HuH-7 (cell line): ENCODE data around the gene KCNMA1.

Source experiments
- DNase-seq: peaks from one replicate; pipeline ENCODE4 v3.0.0; 2011; ENCODE audit warnings: low spot score

KCNMA1 gene

DNA sequence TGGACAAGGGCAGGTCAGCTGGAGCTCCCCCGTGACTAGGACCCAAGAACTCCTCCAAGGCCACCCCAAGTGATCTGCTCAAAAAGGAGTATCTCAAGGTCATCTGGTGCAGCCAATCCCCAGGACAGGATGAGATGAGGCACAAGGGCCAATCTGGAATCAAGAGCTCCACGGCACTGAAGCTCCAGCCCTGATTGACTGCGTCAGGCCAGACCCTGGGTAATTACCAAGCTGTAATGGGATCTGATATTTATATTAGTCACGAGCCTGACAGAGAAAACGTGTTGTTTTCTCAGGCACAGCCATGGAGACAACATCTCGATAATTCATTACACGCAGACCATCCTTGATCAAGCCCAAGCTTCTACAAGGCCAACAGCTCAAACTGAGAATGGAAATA, 4.2 kb downstream of the KCNMA1 start:
- no peak for DNase-seq

DNA sequence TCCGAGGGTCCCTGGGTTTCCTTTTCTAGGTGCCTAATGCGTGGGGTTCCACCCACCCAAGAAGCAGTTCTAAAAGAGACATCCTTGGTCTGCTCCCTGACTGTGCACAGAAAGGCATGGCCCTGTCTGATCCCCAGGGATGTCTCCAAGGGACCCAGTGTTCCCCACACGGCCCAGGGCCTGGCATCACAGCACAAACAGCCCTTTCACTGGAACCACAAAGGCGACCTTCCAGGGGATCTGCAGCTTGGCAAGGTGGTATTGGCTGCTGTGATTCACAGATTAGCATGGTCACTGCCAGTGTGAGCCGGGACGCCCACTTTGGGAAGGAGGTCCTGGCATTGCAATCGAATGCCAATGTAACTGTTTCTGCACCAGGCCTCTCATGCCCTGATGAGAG, 6.4 kb downstream of the KCNMA1 start:
- no peak for DNase-seq

DNA sequence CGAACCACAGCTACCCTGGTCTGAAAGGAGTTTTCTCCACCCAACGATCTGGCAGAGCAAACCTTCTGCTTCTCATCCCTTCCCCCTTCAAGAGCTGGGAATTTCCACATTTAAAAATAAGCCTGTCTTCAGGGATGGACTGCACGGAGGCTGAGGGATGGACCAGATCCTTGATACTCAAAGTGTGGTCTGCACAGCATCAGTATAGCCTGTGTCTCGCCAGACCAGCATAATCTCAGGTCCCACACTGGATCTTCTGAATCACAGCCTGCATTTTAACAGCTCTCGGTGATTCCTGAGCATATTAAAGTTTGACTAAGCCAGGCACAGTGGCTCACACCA, 7.1 kb downstream of the KCNMA1 start:
- DNase-seq, result no peak

DNA sequence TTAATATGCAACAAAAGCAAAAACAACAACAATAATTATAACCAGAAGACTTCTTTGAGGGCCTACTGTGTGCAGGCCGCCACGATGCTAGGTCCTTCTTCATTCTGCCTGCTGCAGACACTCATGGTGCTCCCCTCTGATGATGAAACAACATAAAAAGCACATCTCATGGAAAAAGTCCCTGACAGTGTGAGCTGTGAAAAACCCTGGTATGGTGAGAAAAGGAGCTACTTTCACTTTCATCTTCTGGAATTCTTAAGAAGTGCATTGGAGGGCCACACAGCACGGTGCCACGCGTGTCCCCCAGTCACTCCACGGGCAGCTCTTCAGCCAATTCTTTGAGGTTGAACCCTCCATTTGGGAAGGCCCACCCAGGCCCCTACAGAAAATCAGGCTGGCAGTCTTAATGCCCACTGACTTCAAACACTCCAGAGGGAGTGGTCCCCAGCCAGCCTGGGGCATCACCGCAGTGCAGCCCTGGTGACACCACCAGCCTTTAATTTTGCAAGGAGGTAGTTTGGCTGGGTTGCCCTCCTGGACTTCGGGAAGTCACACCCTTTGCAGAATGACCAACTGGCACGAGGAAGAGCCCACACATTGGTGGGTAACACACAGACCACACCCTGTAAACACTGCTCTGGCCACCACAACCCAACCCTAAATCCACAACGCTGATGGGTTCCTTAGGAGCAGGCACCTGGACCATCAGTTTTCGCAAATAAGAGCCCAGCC, 7.7 kb downstream of the KCNMA1 start:
- no peak for DNase-seq

DNA sequence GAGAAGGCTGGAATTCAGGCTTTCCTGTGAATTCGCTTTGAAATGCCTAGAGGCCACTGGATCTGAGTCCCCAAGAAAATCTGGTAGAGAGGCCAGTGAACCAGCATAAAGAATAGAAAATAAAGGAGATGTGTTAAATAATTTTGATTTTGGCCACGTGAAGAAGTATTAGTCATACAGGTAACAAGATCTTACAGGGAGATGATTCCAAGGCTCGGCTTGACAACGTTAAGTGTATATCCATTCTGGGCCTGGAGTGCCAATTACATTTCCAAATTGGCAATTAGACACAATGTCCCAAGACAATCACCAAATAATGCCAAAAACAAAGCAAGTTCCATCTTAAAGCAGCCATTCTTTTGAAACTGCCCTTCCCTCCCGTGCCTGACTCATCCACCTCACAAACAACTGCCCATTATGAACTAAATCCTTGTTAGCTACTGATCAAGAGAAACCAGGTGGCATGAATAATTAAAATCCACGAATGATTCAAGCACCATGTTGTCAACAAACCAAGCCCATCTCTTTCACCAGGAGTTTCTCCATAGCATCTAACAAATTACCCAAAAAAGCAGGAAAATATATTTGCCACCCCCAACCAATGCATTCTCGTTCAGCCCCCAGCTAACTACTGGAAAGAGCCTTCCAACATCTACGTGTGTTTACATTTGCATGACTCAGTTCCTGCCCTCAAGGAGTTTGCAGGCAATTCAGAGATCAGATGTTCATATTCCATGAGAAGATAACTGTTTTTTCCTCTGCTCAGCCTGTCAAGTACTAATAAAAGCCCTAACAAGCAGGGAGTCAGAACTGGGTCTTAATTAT, 8.5 kb downstream of the KCNMA1 start:
- no peak for DNase-seq

DNA sequence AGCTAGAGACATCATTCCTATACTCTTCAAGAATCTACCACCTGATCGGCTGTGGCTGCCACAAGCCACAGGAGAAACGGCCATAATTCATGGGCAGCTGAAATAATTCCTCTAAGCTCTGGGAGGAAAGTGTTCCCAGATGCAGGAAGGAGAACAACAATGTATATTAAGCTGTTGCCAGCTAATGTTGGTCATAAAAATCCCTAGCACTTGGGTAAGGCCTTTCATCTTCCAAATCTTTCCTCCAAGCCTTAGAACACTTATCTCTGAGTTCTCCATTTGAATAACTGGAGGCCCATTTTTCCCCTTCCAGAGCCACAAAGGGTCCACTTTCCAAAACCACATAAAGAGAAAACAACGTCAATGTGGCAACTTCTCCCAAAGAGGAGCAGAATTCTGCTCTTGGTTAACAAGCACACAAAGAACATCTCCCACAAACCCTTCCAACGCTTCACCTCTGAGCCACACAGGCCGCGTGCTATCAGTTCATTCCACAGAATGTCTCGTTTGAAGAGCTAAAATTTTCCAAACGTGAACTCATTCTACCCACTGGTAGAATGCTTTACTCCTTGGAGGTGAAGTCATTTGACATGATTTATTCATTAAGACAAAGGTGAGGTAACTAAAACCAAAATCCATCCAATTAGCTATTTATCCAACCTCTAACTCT, 11.2 kb downstream of the KCNMA1 start:
- DNase-seq, result no peak

DNA sequence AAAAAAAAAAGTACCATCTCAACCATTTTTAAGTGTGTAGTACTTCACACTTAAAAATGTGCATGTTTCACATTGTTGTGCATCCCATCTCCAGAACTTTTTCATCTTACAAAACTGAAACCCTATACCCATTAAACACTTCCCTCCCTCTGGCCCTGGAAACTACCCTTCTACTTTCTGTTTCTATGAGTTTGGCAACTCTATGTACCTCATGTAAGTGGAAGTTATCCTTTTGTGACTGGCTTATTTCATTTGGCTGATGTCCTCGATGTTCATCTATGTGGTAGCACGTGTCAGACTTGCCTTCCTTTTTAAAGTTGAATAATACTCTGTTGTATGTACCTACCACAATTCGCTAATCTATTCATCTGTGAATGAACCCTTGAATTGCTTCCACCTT, 12.2 kb downstream of the KCNMA1 start:
- no peak for DNase-seq

DNA sequence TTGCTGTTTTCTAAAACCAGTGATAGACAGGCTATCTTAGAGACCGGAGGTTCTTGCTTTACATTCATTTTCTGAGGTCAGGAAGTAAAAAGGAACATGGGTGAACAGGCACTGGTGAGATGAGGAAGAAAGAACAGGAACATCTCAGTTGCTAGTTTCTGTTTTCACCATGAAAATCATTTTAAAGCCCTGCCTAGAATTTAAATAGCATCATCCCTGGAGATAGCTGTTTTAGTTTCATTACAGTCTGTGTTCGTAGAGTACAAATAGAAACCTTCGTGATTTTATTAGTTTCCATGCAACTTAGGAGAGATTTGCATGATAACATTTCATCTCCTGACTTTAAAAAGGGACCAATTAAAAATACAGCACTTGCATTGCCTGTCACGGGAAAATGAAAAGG, 14.7 kb downstream of the KCNMA1 start:
- no peak for DNase-seq

DNA sequence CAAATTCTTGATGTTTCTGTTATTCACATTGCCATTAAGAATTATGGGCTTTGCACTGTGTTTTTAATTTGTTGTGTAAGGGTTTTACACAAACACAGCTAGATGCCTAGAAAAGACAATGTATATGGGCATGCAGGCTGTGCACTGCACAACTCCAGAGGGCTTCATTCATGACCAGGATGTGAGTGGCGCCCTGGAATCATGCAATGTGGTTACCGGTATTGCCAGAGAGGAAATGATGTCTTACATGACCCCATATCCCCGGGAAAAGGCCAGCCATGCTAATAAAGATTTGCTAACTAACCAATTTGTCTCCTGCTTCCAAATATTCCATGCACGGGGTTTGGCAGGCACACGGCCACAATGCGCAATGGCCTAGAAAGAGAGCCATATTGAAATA, 16.9 kb downstream of the KCNMA1 start:
- no peak for DNase-seq

DNA sequence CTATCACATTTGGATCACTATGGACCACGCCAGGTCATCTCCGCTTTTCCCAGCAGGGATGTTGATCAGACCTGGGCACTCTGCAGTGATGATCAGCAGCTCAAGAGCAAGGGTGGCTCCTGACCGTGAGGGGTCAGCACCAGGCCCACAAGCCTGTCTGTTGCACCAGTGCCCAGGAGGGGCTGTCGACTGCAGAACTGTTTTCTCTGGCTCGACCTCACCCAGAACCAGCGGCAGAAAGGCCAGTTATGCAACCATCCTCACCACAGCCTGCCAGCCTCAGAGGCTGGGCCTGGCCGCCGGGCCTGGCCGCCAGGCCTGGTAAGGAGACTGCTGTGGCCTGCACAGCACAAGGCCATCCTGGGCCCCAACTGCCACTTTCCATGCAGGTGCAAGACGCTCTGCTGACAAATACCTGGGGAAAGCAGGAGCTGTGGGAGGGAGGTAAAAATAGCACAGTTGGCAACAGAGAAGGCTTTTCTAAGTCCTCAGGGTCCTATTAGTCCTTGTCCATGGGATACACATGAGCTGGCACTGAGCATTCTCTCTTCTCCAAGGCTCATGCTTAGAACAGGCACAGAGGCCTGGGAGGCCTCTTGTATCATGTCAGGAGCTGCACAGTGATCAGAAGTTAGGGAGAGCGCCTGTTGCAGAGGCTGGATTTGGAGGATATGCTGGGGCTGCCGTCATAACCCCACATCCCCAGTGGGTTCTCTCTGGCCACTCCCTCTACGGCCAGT, 17.5 kb downstream of the KCNMA1 start:
- DNase-seq, result no peak

DNA sequence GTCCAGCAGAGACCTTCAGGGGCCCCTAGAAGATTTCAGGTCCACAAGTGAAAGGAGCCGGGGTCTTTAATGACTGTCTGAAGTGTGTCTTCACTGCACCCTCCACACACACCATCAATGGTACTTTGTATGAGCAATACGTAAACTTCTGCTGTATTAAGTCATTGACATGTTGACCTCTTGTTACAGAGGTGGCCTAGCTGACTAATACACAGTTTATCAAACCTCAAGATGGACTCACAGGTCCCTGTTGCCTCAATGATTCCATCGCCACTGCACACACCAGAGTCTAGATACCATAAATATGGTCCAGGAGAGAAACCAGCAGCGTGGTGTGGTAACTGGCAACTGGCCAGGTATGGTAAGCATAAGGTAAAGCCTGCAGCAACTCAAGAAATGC, 19.5 kb downstream of the KCNMA1 start:
- no peak for DNase-seq

DNA sequence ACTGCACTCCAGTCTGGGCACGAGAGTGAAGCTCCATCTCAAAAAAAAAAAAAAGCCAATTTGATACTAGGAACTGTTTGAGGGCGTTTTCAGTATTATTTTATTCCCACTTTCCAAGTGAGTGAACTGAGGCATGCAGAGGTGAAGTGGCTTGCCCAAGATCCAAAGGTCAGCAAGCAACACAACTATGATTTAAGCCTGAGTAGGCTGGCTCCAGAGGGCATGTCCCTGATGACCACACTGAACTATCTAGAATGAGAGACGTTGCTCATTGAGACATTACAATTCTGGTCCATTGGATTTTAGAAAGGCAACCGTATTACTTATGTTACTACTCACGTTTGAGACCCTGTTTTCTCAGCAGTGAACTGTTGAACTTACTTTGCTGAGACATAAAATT, 20.8 kb downstream of the KCNMA1 start:
- DNase-seq, result no peak

DNA sequence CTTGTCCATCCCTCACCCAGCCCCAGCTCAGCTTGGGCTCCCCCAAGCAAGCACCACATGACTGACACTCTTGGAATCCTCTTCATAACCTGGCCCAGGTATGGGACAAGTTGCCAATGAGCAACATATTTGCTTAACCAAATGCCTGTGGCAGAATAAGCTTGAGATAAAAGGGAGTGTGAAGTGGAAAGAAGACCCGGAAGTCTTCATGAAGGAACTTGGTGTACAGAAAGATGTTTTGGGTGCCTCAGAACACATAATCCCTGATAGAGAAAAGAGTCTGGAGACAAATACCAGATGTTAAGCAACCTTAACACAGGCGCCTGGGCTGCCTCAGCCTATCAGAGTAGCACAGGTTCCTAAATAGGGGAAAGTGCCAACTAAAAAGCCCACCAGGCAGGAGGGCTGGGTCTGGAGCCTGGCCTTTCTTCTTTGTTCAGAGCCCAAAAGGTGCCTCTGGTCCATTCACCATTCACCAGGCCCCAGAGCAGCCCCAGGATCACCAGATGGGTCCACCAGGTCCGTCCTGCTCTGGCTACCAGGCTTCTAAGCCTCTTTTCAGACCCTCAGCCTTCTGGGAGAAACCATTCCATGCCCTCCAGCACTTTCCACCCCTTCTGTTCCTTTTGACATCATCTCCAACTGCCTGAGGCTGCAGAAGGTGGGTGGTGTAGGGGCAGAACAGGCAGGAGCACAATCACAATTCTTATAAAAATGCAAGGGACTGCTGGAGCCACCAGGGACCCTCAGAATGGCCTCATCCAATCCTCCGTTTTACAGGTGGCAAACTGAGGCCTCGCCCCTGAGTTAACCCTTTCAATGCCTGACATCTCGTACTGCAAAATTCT, 22.6 kb downstream of the KCNMA1 start:
- no peak for DNase-seq

DNA sequence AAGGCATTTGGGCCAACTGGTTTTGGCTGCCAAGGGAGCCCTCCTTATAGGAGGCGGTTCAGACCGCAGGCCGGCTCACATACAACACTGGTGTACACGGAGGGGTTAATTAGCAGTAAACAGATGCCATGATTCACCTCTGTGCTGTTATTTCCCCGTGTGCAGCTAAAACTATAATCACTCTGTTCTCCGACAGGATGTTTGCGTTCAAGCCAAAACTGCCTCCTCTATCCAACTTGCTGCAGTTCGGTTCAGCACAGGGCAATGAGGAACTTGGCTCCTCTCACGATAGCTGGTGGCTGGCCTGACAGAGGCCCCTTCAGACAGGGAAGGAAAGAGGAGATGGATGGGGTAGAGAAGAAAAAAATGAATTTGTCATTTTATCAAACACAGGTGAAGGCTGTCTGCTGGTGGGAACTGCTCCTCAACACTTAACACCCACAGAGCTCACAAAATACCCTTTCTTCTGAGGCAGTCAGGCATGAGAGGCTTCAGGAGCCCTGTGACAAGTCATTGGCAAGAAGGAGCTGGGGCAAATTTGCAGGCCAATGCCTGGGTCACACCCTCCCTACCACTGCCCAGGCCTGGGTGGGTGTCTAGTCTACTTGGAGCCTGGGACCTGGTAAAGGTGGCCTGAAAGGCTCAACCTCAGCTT, 24.0 kb downstream of the KCNMA1 start:
- no peak for DNase-seq

DNA sequence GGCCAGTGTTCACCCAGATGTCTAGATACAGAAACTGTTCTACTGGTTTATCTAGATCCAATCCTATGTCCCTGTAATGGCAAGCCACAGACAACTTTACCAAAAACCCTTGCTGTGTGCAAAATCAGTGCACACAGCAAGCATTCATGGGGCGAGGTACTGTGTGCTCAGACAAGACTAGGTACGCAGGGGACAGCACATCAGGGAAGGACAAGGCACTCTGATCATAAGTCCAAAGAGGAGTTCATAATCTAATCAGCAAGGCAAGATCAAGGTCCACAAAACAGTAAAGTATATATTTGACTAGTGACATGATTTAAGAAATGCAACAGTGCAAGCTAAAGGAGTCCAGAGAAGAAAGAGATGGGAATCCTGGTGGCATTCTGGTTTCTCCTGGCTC, 25.9 kb downstream of the KCNMA1 start:
- DNase-seq, result no peak

DNA sequence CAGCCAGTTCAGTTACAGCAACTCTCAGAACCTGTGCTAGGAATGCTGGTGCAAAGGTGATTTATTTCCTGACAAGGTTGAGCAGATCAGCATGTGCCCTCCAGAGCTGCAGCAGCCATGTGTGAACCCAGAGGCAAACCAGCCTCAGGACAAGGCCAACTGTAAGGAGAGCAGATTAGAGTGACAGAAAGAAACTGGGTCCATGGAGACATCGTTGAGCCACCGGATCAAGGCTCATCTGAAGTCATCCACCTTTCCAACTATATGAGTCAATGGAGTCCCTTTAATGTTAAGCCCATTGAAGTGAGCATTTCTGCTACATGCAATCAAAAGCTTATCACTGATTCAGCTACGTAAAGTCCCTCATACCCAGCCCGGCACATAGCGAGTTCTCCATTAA, 26.4 kb downstream of the KCNMA1 start:
- no peak for DNase-seq

DNA sequence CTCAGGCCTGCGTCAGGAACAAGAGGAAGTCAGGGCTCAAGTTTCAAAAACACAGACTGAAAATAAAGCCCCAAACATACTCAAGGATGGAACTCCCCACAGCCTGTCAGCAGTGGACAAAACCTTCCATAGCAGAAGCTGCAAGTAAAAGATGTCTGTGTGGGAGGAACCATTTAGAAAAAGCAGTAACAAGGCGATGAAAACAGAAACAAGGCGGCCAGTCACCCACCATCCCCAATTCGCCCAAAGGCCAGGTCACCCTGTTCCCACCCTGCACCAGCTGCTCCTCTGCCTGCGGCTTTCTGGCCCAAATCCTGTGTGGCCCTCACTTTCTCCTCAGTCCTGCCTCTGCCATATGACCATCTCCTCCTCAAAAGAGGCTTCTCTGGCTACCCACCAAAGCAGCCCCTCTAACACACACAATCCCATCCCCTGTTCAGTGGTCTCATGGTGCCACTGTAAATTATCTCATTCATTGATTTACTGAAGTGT, 27.8 kb downstream of the KCNMA1 start:
- DNase-seq, result no peak

DNA sequence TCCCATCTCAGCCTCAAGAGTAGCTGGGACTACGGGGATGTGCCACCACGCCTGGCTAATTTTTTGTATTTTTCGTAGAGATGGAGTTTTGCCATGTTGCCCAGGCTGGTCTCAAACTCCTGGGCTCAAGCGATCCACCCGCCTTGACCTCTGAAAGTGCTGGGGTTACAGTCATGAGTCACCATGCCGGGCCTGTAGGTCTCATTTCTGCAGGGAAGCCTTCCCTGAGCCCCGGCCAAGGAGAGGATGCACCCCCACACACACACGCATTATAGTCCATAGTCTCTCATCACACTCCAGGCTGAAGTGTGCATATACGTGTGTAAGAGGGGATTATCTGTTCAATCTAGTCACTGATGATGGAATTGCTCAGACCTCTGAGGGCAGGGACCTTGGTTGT, 29.3 kb downstream of the KCNMA1 start:
- no peak for DNase-seq

DNA sequence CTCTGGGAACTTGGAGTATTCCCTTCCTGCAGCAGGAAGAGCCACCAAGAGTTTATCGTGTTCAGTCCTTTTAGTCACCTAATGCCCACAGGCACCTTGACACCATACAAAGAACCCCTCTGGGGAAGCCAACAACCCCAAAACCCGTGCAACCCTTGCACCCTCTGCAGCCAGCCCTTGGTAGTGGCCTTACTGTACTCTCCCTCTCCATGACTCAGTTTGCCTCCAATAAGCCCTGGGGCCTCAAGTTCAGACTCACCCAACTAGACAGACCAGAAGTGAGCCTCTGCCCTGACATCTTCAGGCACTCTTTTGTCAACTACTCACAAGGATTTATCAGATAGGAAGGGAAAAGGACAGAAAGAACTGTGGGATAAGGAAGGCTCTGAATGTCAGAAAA, 30.9 kb downstream of the KCNMA1 start:
- no peak for DNase-seq

DNA sequence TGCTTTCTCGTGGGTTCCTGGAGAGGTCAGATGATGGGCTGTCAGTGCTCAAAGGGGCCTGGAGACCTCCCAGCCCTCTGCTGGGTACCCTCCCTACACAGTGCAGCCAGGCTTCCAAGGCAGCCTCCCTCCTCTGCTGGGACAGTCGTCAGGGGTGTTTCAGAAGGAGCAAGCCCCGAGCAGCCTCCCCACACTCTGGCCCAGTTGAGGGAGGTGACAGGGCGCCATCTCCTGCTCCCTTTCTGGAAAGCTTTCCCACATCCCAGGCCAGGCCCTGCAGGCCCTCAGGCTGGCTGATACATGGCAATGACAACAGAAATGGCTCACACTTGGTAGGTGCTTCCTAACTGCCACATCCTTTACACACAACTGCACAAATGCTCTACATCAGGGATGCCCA, 32.1 kb downstream of the KCNMA1 start:
- DNase-seq, result no peak

DNA sequence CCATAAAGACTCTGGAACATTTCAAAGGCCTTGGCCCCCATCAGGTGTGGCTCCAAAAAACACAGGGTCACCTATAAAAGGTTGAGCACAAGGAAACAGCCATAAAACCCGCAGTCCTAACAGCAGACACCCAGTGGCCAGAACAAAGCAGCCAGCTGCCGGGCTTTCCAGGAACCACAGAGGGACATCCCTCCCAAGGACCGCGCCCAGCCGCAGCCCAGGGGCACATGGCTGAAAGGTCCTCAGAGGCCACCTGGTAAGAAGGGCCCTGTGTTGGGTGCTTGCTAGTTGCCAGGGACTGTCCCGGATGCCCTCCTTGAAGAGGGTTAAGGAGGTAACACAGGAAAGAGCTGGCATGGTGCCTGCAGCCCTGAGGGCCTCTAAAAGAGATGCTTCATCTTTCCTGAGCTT, 32.7 kb downstream of the KCNMA1 start:
- DNase-seq, result no peak
